Keratinocyte (primary cell): Measurements from ENCODE around the gene OR7C1. TPM values are rescaled to one million over a fixed set of nuclear protein-coding genes. Genes with fewer than 3 reads are reported as not detected.

Source experiments
- DNase-seq: peaks from one replicate; pipeline ENCODE4 v3.0.0-alpha.2; 2011; ENCODE audit warnings: low read depth, missing footprints, low spot score
- FAIRE-seq: peaks from 2 replicates; lab custom pipeline; 2011; peaks lifted over from hg19 to GRCh38; lab: Jason Lieb, UNC
- H2AFZ ChIP-seq: 2 replicates; pipeline ENCODE4 v1.6.0; 2012; ENCODE audit warnings: low read length, control low read depth, inconsistent platforms; ENCODE audit not compliant: control insufficient read depth
- H3K27ac ChIP-seq: 2 replicates; pipeline ENCODE4 v1.5.1; 2011; ENCODE audit warnings: low read length; ENCODE audit not compliant: control insufficient read depth, insufficient read depth
- H3K27me3 ChIP-seq: 3 replicates; pipeline ENCODE4 v1.6.0; 2011; ENCODE audit warnings: low read length; ENCODE audit not compliant: control insufficient read depth, insufficient read depth; ENCODE audit errors: extremely low read depth
- H3K36me3 ChIP-seq, 2 experiments: 2 replicates in 1 of 2; 3 replicates in 1 of 2; pipeline ENCODE4 v1.5.1; 2011; ENCODE audit warnings: low read length in 2 of 2, mild to moderate bottlenecking in 1 of 2; ENCODE audit not compliant: control insufficient read depth in 2 of 2, insufficient read depth in 2 of 2; ENCODE audit errors: extremely low read depth in 1 of 2
- H3K4me1 ChIP-seq: 3 replicates; pipeline ENCODE4 v1.5.1; 2011; ENCODE audit warnings: low read length; ENCODE audit not compliant: control insufficient read depth, insufficient read depth; ENCODE audit errors: extremely low read depth
- H3K4me2 ChIP-seq: 3 replicates; pipeline ENCODE4 v1.6.0; 2011; ENCODE audit warnings: low read depth, low read length; ENCODE audit not compliant: control insufficient read depth, insufficient read depth; ENCODE audit errors: extremely low read depth
- H3K4me3 ChIP-seq, 3 experiments: fragments of 200-600 bp in 1 of 3; sonication (generic) in 1 of 3; 2 replicates in 2 of 3; 3 replicates in 1 of 3; pipeline ENCODE4 v1.5.1; 2011 to 2016; ENCODE audit warnings: low read length in 3 of 3, mild to moderate bottlenecking in 3 of 3, control low read depth in 2 of 3, inconsistent platforms in 1 of 3, low read depth in 1 of 3, mixed read lengths in 1 of 3, mixed run types in 1 of 3, moderate library complexity in 1 of 3; ENCODE audit not compliant: control insufficient read depth in 2 of 3, insufficient read depth in 2 of 3; ENCODE audit errors: extremely low read depth in 1 of 3
- H3K79me2 ChIP-seq: 2 replicates; pipeline ENCODE4 v1.6.0; 2012; ENCODE audit warnings: low read length; ENCODE audit not compliant: control insufficient read depth, insufficient read depth
- H3K9ac ChIP-seq: 3 replicates; pipeline ENCODE4 v1.6.0; 2011; ENCODE audit warnings: low read length; ENCODE audit not compliant: control insufficient read depth, insufficient read depth; ENCODE audit errors: extremely low read depth
- H3K9me1 ChIP-seq: 3 replicates; pipeline ENCODE4 v1.6.0; 2011; ENCODE audit warnings: low read length; ENCODE audit not compliant: control insufficient read depth, insufficient read depth; ENCODE audit errors: extremely low read depth
- H3K9me3 ChIP-seq: 2 replicates; pipeline ENCODE4 v1.5.1; 2012; ENCODE audit warnings: low read depth, low read length; ENCODE audit not compliant: control insufficient read depth
- H4K20me1 ChIP-seq: 3 replicates; pipeline ENCODE4 v1.6.0; 2011; ENCODE audit warnings: low read length; ENCODE audit not compliant: control insufficient read depth, insufficient read depth; ENCODE audit errors: extremely low read depth
- CTCF ChIP-seq, 3 experiments: IDR thresholded peaks in 1 of 3; conservative IDR thresholded peaks in 1 of 3; optimal IDR thresholded peaks in 1 of 3; 2 replicates in 2 of 3; 3 replicates in 1 of 3; pipeline versions ENCODE3 to v1.5.1; 2011; ENCODE audit warnings: low read length in 3 of 3, mild to moderate bottlenecking in 3 of 3, moderate library complexity in 2 of 3, control low read depth in 1 of 3, inconsistent platforms in 1 of 3; ENCODE audit not compliant: insufficient read depth in 2 of 3; ENCODE audit errors: extremely low read depth in 1 of 3
- EZH2 ChIP-seq: IDR thresholded peaks from one replicate; pipeline ENCODE4 v1.6.1; 2012; ENCODE audit warnings: inconsistent platforms, mild to moderate bottlenecking, low read length, moderate library complexity
- dilution Hi-C: fragments of 300-500 bp; cut with MboI; formaldehyde crosslinking; loops from one replicate; pipeline ENCODE4 v1.7.0; 2020; ENCODE audit warnings: low sequenced_read_pairs; ENCODE audit not compliant: extremely low pct_ligation_motif_present
- polyA plus RNA-seq, 5 experiments: library from polyadenylated mRNA; depleted of rRNA in 3 of 5; stranded (reverse) in 3 of 5; stranded (forward) in 1 of 5; unstranded in 1 of 5; fragments of >200 nt; gene quantifications; 1 replicate in 1 of 5; 2 replicates in 3 of 5; 3 replicates in 1 of 5; pipeline versions ENCODE4 v1.2.1 to v1.2.3, GENCODE V29; 2011 to 2012; ENCODE audit warnings: missing spikeins in 2 of 5, low read depth in 1 of 5, low replicate concordance in 1 of 5

The OR7C1 gene
- polyA plus RNA-seq, 1 donor (not counting 4 experiments of a cell fraction or from before 2014, with no cell fraction given) = 0.09 TPM

GRCh38 chr19:14772467-14772866 lies 62.5 kb downstream of the OR7C1 start:
- H4K20me1 ChIP-seq = no peaks in the 10 kb centered on the region
- TF ChIP-seq CTCF (optimal IDR thresholded peaks at IDR 0.05 in 1 of 3, IDR thresholded peaks at IDR 0.05 in 1 of 3, conservative IDR thresholded peaks at IDR 0.05 in 1 of 3; ENCODE audit: extremely low read depth in 1 of 3, insufficient read depth in 2 of 3, low read length in 3 of 3) = no peak
- TF ChIP-seq EZH2 = no peak
- no peaks in the 10 kb centered on the region for H3K9me1 ChIP-seq
- H3K27me3 ChIP-seq = no peaks in the 10 kb centered on the region
- no peak overlapping the region for H2AFZ ChIP-seq
- H3K4me3 ChIP-seq = no peak overlapping the region
- dilution Hi-C loops = no loop called here
- H3K4me1 ChIP-seq = peaks cover 5% of the 10 kb centered on the region
- FAIRE-seq (no peak), DNase-seq (no peak)
- no peak overlapping the region for H3K27ac ChIP-seq
- no peaks in the 10 kb centered on the region for H3K79me2 ChIP-seq
- no peak overlapping the region for H3K4me2 ChIP-seq
- peaks cover 0 to 31% of the 10 kb centered on the region in 2 experiments for H3K36me3 ChIP-seq
- H3K9me3 ChIP-seq = no peaks in the 10 kb centered on the region
- no peak overlapping the region for H3K9ac ChIP-seq

GRCh38 chr19:14770944-14771839 lies 63.8 kb downstream of the OR7C1 start:
- Histone ChIP-seq H3K4me3 (no peak overlapping the region), H3K4me2 (no peak overlapping the region), H3K4me1 (no peaks in the 10 kb centered on the region), H3K79me2 (no peaks in the 10 kb centered on the region), H2AFZ (no peak overlapping the region), H3K9me1 (no peaks in the 10 kb centered on the region), H3K36me3 (peaks cover 0 to 31% of the 10 kb centered on the region in 2 experiments), H4K20me1 (no peaks in the 10 kb centered on the region), H3K9ac (no peak overlapping the region), H3K27ac (no peak overlapping the region), H3K9me3 (no peaks in the 10 kb centered on the region), H3K27me3 (no peaks in the 10 kb centered on the region)
- no peak for FAIRE-seq
- no peak for DNase-seq
- dilution Hi-C loops = no loop called here
- no peak for TF ChIP-seq CTCF (optimal IDR thresholded peaks at IDR 0.05 in 1 of 3, IDR thresholded peaks at IDR 0.05 in 1 of 3, conservative IDR thresholded peaks at IDR 0.05 in 1 of 3; ENCODE audit: extremely low read depth in 1 of 3, insufficient read depth in 2 of 3, low read length in 3 of 3)
- TF ChIP-seq EZH2 = no peak
